ENCODE results near the gene S100A13. TPM values are rescaled to one million over a fixed set of nuclear protein-coding genes. Genes with fewer than 3 reads are reported as not detected.
"Not testable (repeated sequence)": the region's sequence is repeated elsewhere in the genome, so short reads cannot be mapped to it uniquely, and the experiment has no call there.

Gene S100A13
- total and polyA plus RNA-seq, 8 donors, result 18.7 to 271 (median 43.1) TPM

DNA sequence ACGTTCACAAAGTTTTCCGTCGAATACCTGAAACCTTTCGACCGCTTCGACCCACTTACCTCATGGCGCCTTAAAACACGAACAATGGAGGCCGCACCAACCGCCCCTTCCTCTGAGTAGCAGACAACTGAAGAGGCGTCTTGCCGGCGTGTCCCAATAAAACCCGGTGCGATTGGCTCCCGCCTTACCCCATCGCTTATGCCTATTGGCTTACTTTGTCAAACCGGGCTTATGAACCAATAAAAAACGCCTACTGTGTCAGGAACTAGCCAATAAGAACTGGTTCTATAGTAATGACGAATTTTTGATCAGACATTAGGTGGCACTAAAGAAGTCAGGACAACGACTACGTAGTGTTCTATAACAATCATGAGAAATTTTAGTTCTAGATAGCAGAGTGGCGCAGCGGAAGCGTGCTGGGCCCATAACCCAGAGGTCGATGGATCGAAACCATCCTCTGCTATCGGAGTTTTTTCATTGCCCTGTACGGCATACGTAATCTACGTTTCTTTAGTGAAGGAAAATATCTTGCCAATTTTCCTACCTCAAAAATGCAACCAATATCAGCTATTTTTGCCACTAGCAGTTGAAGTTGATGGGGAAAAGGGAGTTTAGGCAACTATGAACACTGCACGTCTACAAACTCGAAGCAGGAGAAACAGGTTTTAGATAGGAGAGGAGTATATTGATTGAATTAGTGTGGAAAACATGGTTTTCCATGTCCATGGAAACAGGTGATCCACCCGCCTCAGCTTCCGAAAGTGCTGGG, 43.7 kb upstream of the S100A13 start, which contains the start of gene ILF2:
Gene ILF2, minus strand, starts transcription at position 135 of the 769 bp plus-strand sequence. Its CDS starts 71 bp downstream, at position 64.
- Histone ChIP-seq H3K9me3 (no peaks in the 10 kb centered on the region), H3K27me3 (no peaks in the 10 kb centered on the region), H3K27ac (peak within 1 kb of the TSS; percentile 90 to 92 (median 91)), H3K36me3 (peaks cover 29 to 36% (median 34%) of the 10 kb centered on the region in 4 donors), H3K4me3 (peak within 1 kb of the TSS; percentile 73 to 91 (median 82)), H3K4me1 (peaks cover 21 to 33% (median 29%) of the 10 kb centered on the region in 4 donors)
- WGBS, 5 donors, result 0 to 1% (median 0%) methylated on average over 35 of the region's 35 CpGs
- TF ChIP-seq, protein P1, sequence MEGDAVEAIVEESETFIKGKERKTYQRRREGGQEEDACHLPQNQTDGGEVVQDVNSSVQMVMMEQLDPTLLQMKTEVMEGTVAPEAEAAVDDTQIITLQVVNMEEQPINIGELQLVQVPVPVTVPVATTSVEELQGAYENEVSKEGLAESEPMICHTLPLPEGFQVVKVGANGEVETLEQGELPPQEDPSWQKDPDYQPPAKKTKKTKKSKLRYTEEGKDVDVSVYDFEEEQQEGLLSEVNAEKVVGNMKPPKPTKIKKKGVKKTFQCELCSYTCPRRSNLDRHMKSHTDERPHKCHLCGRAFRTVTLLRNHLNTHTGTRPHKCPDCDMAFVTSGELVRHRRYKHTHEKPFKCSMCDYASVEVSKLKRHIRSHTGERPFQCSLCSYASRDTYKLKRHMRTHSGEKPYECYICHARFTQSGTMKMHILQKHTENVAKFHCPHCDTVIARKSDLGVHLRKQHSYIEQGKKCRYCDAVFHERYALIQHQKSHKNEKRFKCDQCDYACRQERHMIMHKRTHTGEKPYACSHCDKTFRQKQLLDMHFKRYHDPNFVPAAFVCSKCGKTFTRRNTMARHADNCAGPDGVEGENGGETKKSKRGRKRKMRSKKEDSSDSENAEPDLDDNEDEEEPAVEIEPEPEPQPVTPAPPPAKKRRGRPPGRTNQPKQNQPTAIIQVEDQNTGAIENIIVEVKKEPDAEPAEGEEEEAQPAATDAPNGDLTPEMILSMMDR (IDR thresholded peaks at IDR 0.05), result peak in 1 of 7 experiments; percentile 13
- TF ChIP-seq POLR2AphosphoS5 (IDR thresholded peaks at IDR 0.05) (peak; percentile 81 to 94 (median 93)), POLR2A (IDR thresholded peaks at IDR 0.05) (peak in 2 of 4 donors; percentile 73 to 85), EP300 (IDR thresholded peaks at IDR 0.05) (no peak)
- intact Hi-C loops (cut with DNase I; ENCODE audit: low total_unique reads), result no loop called here
- DNase-seq, result peak; percentile 98 to 100

DNA sequence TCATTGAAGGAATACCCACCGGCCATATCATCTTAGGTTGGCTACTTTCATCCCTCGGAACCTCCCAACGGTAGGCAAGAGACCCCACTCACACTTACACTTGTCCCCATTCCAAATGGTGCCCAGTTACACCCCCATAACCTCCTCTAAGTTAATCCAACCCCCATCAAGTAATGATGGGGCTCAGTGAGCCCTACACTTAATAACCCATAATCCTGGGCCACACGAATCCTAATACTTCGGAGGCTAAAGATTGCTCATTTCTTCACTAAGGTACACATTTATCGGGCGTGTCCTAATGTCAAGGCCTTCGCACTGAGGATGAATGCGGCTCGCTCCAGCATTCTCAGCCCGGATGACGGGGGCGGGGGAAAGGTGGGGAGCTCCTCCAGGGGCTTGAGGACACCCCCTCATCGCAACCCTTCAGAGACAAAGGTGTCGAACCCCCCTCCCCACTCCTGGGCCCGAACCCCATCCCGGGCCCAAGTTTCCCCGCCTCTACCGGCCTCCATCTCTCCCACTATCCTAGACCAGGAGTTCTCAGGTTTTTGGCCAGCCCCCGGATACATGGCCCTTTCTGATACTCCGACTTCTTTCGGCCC, 43.1 kb upstream of the S100A13 start:
- H3K36me3 ChIP-seq, result peaks cover 36 to 43% (median 41%) of the 10 kb centered on the region in 4 donors
- H3K4me3 ChIP-seq, result peak overlapping the region; percentile 73 to 91 (median 82)
- TF ChIP-seq POLR2AphosphoS5 (IDR thresholded peaks at IDR 0.05), result no peak
- no peak for TF ChIP-seq POLR2A (IDR thresholded peaks at IDR 0.05)
- no peak for TF ChIP-seq EP300 (IDR thresholded peaks at IDR 0.05)
- TF ChIP-seq, protein P1 (IDR thresholded peaks at IDR 0.05), result no peak
- intact Hi-C loops (cut with DNase I; ENCODE audit: low total_unique reads), result no loop called here
- no peaks in the 10 kb centered on the region for H3K27me3 ChIP-seq
- H3K27ac ChIP-seq, result peak overlapping the region; percentile 79 to 92 (median 91)
- DNase-seq, result no peak
- H3K9me3 ChIP-seq, result no peaks in the 10 kb centered on the region
- WGBS, 5 donors, result 1 to 2% (median 1%) methylated on average over 21 to 22 of the region's 22 CpGs
- H3K4me1 ChIP-seq, result peaks cover 21 to 33% (median 29%) of the 10 kb centered on the region in 4 donors

DNA sequence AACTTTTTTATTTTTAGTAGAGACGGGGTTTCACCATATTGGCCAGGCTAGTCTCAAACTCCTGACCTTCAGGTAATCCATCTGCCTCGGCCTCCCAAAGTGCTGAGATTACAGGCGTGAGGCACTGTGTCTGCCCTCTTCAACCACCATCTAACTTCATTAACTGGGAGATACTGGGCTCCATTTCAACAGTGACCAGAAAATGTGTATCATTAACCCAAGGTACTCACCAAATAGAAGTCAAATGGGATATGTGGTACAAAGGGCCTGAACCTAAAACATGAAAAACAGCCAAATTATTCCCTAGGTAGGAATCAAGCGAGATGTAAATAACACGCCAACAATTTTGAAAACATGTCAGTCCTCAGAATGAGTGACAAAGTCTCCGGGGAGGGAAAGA, 42.3 kb upstream of the S100A13 start:
- intact Hi-C loops (cut with DNase I; ENCODE audit: low total_unique reads), result no loop called here
- 79 to 83% (median 82%) methylated on average over 6 of the region's 6 CpGs for WGBS, 5 donors
- DNase-seq, result no peak
- Histone ChIP-seq H3K27ac (peak overlapping the region in 2 of 5 donors; percentile 91 to 92), H3K4me1 (peaks cover 21 to 33% (median 29%) of the 10 kb centered on the region in 4 donors), H3K27me3 (no peaks in the 10 kb centered on the region), H3K36me3 (peaks cover 43 to 50% (median 48%) of the 10 kb centered on the region in 4 donors), H3K9me3 (no peaks in the 10 kb centered on the region), H3K4me3 (peak overlapping the region; percentile 73 to 91 (median 82))
- TF ChIP-seq POLR2A (IDR thresholded peaks at IDR 0.05), result no peak

DNA sequence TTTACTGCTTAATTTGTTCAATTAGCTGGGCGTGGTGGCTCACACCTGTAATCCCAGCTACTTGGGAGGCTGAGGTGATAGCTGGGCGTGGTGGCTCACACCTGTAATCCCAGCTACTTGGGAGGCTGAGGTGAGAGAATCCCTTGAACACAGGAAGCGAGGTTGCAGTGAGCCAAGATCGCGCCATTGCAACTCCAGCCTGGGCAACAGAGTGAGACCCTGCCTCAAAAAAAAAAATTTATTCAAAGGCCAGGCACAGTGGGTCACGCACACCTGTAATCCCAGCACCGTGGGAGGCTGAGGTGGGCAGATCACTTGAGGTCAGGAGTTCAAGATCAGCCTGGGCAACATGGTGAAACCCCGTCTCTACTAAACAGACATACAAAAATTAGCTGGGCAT, 41.4 kb upstream of the S100A13 start:
- H3K4me1 ChIP-seq, result peaks cover 21 to 33% (median 29%) of the 10 kb centered on the region in 4 donors
- H3K27me3 ChIP-seq; H3K9me3 ChIP-seq; DNase-seq; intact Hi-C loops (cut with DNase I; ENCODE audit: low total_unique reads): not testable (repeated sequence)
- WGBS, 5 donors, result 89 to 98% (median 96%) methylated on average over 8 of the region's 8 CpGs
- H3K4me3 ChIP-seq, result peak overlapping the region in 1 of 4 donors; percentile 91
- H3K27ac ChIP-seq, result peak overlapping the region in 2 of 5 donors; percentile 0 to 10
- peaks cover 52 to 60% (median 58%) of the 10 kb centered on the region in 4 donors for H3K36me3 ChIP-seq

DNA sequence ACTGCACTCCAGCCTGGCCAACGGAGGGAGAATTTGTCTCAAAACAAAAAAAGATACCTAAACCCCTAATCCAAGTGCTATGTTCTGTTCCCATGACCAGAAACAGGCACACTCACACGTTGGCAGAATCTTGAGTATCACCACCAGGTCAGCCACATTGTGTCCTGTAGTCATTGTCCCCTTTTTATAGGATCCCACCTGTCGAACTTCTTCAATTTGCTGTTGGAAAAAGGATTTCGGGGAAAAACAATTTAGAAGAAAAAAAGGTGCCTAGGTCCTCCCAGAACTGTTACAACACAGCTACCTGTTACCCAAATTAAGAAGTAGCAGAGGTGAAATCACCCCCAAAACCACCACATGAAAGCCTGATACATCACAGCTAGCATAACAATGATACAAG, 40.1 kb upstream of the S100A13 start:
- H3K36me3 ChIP-seq, result peaks cover 65 to 72% (median 70%) of the 10 kb centered on the region in 4 donors
- H3K27ac ChIP-seq, result no peak overlapping the region
- H3K27me3 ChIP-seq, result no peaks in the 10 kb centered on the region
- H3K9me3 ChIP-seq, result no peaks in the 10 kb centered on the region
- no peak for DNase-seq
- WGBS, 5 donors, result 88 to 91% (median 89%) methylated on average over 4 of the region's 4 CpGs
- TF ChIP-seq EP300 (IDR thresholded peaks at IDR 0.05) (no peak), POLR2A (IDR thresholded peaks at IDR 0.05) (no peak), POLR2AphosphoS5 (IDR thresholded peaks at IDR 0.05) (no peak)
- TF ChIP-seq, protein P1 (IDR thresholded peaks at IDR 0.05), result no peak
- H3K4me1 ChIP-seq, result peaks cover 21 to 36% (median 30%) of the 10 kb centered on the region in 4 donors
- intact Hi-C loops (cut with DNase I; ENCODE audit: low total_unique reads), result no loop called here
- no peak overlapping the region for H3K4me3 ChIP-seq
